CD4-positive, alpha-beta T cell treated with Interleukin-17A for 4 hours (primary cell): ENCODE results near the gene IPPK.

Source experiments
- DNase-seq: peaks from one replicate; pipeline ENCODE4 v3.0.0-alpha.2; 2020; ENCODE audit warnings: mixed read lengths

IPPK gene

GRCh38 chr9:92685022-92685421 lies 15.1 kb upstream of the IPPK start:
- no peak for DNase-seq

GRCh38 chr9:92682269-92682668 lies 12.3 kb upstream of the IPPK start:
- DNase-seq, result no peak

- no peak for DNase-seq
Measured at GRCh38 chr9:92680166-92681119, 10.5 kb upstream of the IPPK start.

- DNase-seq, result no peak
Measured at GRCh38 chr9:92679413-92680165, 9.7 kb upstream of the IPPK start.

- DNase-seq, result no peak
Measured at GRCh38 chr9:92671323-92671722, 1.4 kb upstream of the IPPK start.

GRCh38 chr9:92669527-92669889 lies 423 bp downstream of the IPPK start:
- DNase-seq, result no peak

GRCh38 chr9:92668746-92669526 lies 995 bp downstream of the IPPK start:
- peak; percentile 30 for DNase-seq

GRCh38 chr9:92666912-92667532 lies 2.9 kb downstream of the IPPK start:
- DNase-seq, result no peak

GRCh38 chr9:92666236-92666635 lies 3.7 kb downstream of the IPPK start:
- DNase-seq, result no peak

- DNase-seq, result no peak
Measured at GRCh38 chr9:92665836-92666235, 4.1 kb downstream of the IPPK start.

GRCh38 chr9:92664394-92665152 lies 5.4 kb downstream of the IPPK start:
- DNase-seq, result peak; percentile 10

- no peak for DNase-seq
Measured at GRCh38 chr9:92663951-92664350, 6.0 kb downstream of the IPPK start.

- DNase-seq, result no peak
Measured at GRCh38 chr9:92663126-92663525, 6.8 kb downstream of the IPPK start.

GRCh38 chr9:92661743-92662142 lies 8.2 kb downstream of the IPPK start:
- DNase-seq, result no peak

- DNase-seq, result no peak
Measured at GRCh38 chr9:92661127-92661526, 8.8 kb downstream of the IPPK start.

- DNase-seq, result no peak
Measured at GRCh38 chr9:92660266-92660665, 9.7 kb downstream of the IPPK start.

- DNase-seq, result no peak
Measured at GRCh38 chr9:92659601-92660000, 10.3 kb downstream of the IPPK start.

- no peak for DNase-seq
Measured at GRCh38 chr9:92658611-92659010, 11.3 kb downstream of the IPPK start.

GRCh38 chr9:92658176-92658575 lies 11.8 kb downstream of the IPPK start:
- DNase-seq, result no peak

- DNase-seq, result no peak
Measured at GRCh38 chr9:92657296-92658094, 12.4 kb downstream of the IPPK start.

GRCh38 chr9:92656537-92656925 lies 13.4 kb downstream of the IPPK start:
- no peak for DNase-seq
